Measurements from ENCODE around the gene CSMD2.

The CSMD2 gene

DNA sequence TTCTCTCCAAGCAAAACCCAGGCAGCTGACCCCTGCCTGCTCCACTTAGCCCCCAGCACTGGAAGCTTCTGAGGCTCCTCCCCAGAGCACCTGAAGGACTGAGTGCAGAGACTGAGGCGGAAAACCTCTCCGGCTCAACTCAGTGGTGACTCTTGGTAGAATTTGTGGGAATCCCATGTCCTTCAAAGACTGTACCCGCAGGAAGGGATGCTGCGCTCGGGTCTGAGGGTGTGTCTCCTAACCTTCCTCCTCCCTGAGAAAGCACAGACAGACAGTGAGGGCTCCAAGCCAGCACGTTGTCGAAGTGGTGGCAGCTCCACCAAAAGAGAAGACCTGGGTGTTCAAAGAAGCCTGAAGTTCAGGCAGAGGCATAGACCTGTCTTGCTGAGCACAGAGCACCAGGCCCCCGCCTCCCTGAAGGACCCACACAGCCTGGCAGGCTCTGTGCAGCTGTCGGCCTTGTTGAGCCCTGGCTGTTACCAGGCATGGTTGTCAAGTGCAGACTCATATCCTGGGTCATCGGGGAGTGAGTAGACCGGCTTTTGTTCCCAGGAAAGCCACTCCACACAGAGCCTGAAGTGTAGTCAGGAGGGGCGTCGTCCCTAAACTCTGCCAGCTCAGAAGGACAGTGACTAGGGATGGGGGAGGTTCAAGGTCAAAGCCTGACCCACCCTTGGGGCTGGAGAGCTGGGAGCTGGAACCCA is 36.7 kb downstream of the CSMD2 start:
- H3K27ac ChIP-seq (ENCODE audit: low read length) = no peak overlapping the region
- H4K20me1 ChIP-seq (ENCODE audit: insufficient read depth, low read length) = no peaks in the 10 kb centered on the region
- no peaks in the 10 kb centered on the region for H3K36me3 ChIP-seq (replicated peaks; ENCODE audit: insufficient read depth, low read length)
- H3F3A ChIP-seq (ENCODE audit: insufficient read depth, low read length) = no peaks in the 10 kb centered on the region
- peaks cover 18% of the 10 kb centered on the region; the same call in 1 of the 2 replicates for H3K27me3 ChIP-seq (replicated peaks; ENCODE audit: insufficient read depth, low read length)
- DNase-seq = no peak
- H3K4me2 ChIP-seq (ENCODE audit: low read depth, low read length) = no peak overlapping the region
- H3K4me1 ChIP-seq (ENCODE audit: low read length) = no peaks in the 10 kb centered on the region
- no peak for TF ChIP-seq EZH2phosphoT487 (IDR thresholded peaks at IDR 0.05; ENCODE audit: low read length)
- TF ChIP-seq, protein P1, sequence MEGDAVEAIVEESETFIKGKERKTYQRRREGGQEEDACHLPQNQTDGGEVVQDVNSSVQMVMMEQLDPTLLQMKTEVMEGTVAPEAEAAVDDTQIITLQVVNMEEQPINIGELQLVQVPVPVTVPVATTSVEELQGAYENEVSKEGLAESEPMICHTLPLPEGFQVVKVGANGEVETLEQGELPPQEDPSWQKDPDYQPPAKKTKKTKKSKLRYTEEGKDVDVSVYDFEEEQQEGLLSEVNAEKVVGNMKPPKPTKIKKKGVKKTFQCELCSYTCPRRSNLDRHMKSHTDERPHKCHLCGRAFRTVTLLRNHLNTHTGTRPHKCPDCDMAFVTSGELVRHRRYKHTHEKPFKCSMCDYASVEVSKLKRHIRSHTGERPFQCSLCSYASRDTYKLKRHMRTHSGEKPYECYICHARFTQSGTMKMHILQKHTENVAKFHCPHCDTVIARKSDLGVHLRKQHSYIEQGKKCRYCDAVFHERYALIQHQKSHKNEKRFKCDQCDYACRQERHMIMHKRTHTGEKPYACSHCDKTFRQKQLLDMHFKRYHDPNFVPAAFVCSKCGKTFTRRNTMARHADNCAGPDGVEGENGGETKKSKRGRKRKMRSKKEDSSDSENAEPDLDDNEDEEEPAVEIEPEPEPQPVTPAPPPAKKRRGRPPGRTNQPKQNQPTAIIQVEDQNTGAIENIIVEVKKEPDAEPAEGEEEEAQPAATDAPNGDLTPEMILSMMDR (IDR thresholded peaks at IDR 0.05; ENCODE audit: low read length) = no peak
- TF ChIP-seq EZH2 (optimal IDR thresholded peaks at IDR 0.05; ENCODE audit: low read depth, low read length) = no peak
- no peak overlapping the region for H3K9ac ChIP-seq (ENCODE audit: low read length)
- H2AFZ ChIP-seq (ENCODE audit: low read length) = no peak overlapping the region
- H3K9me2 ChIP-seq (replicated peaks; ENCODE audit: insufficient read depth, low read length) = no peaks in the 10 kb centered on the region
- H3K4me3 ChIP-seq (ENCODE audit: low read length) = no peak overlapping the region
- no peaks in the 10 kb centered on the region for H3K79me2 ChIP-seq (ENCODE audit: low read length)
- H3K9me3 ChIP-seq (replicated peaks; ENCODE audit: insufficient read depth, low read length) = no peaks in the 10 kb centered on the region

DNA sequence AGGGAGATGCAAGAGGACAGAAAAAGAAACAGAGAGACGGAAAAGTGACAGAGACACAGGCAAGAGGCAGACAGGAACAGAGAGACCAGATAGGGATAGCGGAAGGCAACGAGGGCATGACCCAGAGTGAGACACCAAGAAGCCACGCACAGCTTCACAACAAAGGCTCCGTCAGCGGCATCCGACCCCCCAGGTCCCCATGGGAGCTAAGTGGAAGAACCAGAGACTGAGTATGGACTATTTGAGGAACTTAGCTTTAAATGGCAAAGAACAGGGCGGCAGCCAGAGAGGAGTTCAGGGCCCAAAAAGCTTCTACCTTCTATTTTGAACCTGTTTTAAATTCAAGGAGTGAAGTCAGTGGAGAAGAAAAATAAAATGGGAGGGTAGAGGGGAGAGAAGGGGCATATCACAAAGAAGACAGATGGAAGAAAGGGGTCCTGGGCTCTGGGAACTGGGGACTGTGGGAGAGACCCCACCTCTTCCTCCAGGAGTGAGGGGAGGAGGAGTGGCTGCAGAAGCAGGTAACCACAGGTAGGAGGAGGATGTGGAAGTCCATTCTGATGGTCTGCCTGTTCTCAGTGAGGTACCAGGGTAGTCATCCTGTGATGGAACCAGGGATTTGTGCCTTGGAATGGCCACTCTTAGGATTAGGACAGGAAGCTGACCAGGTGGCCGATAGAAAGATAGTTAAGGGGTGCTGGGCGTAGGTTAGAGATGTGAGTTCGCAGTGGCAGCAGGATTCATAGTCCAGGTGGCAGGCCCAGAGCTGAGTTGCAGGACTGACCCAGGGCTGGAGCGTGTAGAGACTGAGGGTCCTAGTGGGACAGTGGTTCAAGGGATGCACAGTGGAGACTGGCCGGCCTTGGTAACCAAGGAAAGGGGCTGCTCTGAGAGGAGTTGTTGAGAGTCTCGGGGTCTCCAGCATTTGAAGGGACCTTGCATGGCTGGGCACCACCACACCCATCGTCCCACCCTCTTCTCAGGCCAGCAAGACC is 37.7 kb downstream of the CSMD2 start:
- H3K79me2 ChIP-seq (ENCODE audit: low read length) = no peaks in the 10 kb centered on the region
- no peak overlapping the region for H3K9ac ChIP-seq (ENCODE audit: low read length)
- no peak for DNase-seq
- no peaks in the 10 kb centered on the region for H3K36me3 ChIP-seq (replicated peaks; ENCODE audit: insufficient read depth, low read length)
- H3K4me2 ChIP-seq (ENCODE audit: low read depth, low read length) = no peak overlapping the region
- TF ChIP-seq EZH2 (optimal IDR thresholded peaks at IDR 0.05; ENCODE audit: low read depth, low read length) (no peak), EZH2phosphoT487 (IDR thresholded peaks at IDR 0.05; ENCODE audit: low read length) (no peak)
- TF ChIP-seq, protein P1 (IDR thresholded peaks at IDR 0.05; ENCODE audit: low read length) = no peak
- no peak overlapping the region for H3K27ac ChIP-seq (ENCODE audit: low read length)
- no peaks in the 10 kb centered on the region for H3K9me3 ChIP-seq (replicated peaks; ENCODE audit: insufficient read depth, low read length)
- H3F3A ChIP-seq (ENCODE audit: insufficient read depth, low read length) = no peaks in the 10 kb centered on the region
- peaks cover 18% of the 10 kb centered on the region; the same call in 1 of the 2 replicates for H3K27me3 ChIP-seq (replicated peaks; ENCODE audit: insufficient read depth, low read length)
- H3K4me1 ChIP-seq (ENCODE audit: low read length) = no peaks in the 10 kb centered on the region
- no peak overlapping the region for H2AFZ ChIP-seq (ENCODE audit: low read length)
- no peak overlapping the region for H3K4me3 ChIP-seq (ENCODE audit: low read length)
- no peaks in the 10 kb centered on the region for H4K20me1 ChIP-seq (ENCODE audit: insufficient read depth, low read length)
- H3K9me2 ChIP-seq (replicated peaks; ENCODE audit: insufficient read depth, low read length) = no peaks in the 10 kb centered on the region

DNA sequence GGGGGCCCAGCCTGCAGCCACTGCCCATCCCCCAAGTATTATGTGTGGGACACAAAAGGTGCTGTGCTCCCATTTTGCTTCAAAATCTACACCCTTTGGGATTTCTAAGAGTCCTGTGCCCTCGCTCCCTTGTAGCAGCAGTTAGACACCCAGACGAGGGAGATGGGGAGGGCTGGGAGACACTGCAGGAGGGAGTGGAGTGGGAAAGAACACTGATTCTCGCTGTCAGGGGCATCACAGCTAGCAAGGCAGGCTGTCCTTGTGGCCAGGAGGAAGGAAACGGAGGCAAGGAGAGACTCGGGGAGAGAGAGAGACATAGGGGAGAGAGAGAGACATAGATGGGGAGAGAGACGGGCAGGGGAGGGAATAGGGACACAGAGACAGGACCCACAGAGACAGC is 38.5 kb downstream of the CSMD2 start:
- TF ChIP-seq EZH2 (optimal IDR thresholded peaks at IDR 0.05; ENCODE audit: low read depth, low read length) (no peak), EZH2phosphoT487 (IDR thresholded peaks at IDR 0.05; ENCODE audit: low read length) (no peak)
- TF ChIP-seq, protein P1 (IDR thresholded peaks at IDR 0.05; ENCODE audit: low read length) = no peak

More for the DNA sequence above, 38.5 kb downstream of the CSMD2 start:
- Histone ChIP-seq H3K36me3 (replicated peaks; ENCODE audit: insufficient read depth, low read length) (no peaks in the 10 kb centered on the region), H2AFZ (ENCODE audit: low read length) (no peak overlapping the region), H3K9me2 (replicated peaks; ENCODE audit: insufficient read depth, low read length) (no peaks in the 10 kb centered on the region), H3K4me3 (ENCODE audit: low read length) (no peak overlapping the region), H3K27me3 (replicated peaks; ENCODE audit: insufficient read depth, low read length) (peaks cover 18% of the 10 kb centered on the region; the same call in 1 of the 2 replicates), H3F3A (ENCODE audit: insufficient read depth, low read length) (no peaks in the 10 kb centered on the region), H3K27ac (ENCODE audit: low read length) (no peak overlapping the region), H3K9me3 (replicated peaks; ENCODE audit: insufficient read depth, low read length) (no peaks in the 10 kb centered on the region), H3K4me1 (ENCODE audit: low read length) (no peaks in the 10 kb centered on the region), H4K20me1 (ENCODE audit: insufficient read depth, low read length) (no peaks in the 10 kb centered on the region), H3K9ac (ENCODE audit: low read length) (no peak overlapping the region), H3K79me2 (ENCODE audit: low read length) (no peaks in the 10 kb centered on the region), H3K4me2 (ENCODE audit: low read depth, low read length) (no peak overlapping the region)
- DNase-seq = no peak

Data from MM.1S (cell line).